Neural cell (in vitro differentiated cells): ENCODE measurements around the gene PPP1R18. TPM values are rescaled to one million over a fixed set of nuclear protein-coding genes. Genes with fewer than 3 reads are reported as not detected.

Experiments used
- H2AFZ ChIP-seq: fragments of 200-600, 300-800 bp; sonication (generic), shearing (Covaris generic); 2 replicates; pipeline ENCODE4 v1.6.0; 2014; ENCODE audit warnings: low read depth, mild to moderate bottlenecking, antibody characterized with exemption, low read length, moderate library complexity
- H3F3A ChIP-seq: fragments of 200-600 bp; shearing (Covaris generic); 2 replicates; pipeline ENCODE4 v1.6.1; 2016; ENCODE audit warnings: mild to moderate bottlenecking, moderate library complexity, mixed read lengths, antibody characterized with exemption, low read length; ENCODE audit not compliant: insufficient read depth, poor library complexity, severe bottlenecking
- H3K27ac ChIP-seq: fragments of 200-600, 300-800 bp; sonication (generic), shearing (Covaris generic); 2 replicates; pipeline ENCODE4 v1.5.1; 2014; ENCODE audit warnings: mild to moderate bottlenecking, low read length, moderate library complexity
- H3K27me3 ChIP-seq: fragments of 300-800, 200-600 bp; sonication (generic), shearing (Covaris generic); 2 replicates; pipeline ENCODE4 v1.6.0; 2014; ENCODE audit warnings: mild to moderate bottlenecking, low read depth, low read length, moderate library complexity; ENCODE audit not compliant: insufficient read depth
- H3K36me3 ChIP-seq: fragments of 300-800, 200-600 bp; sonication (generic), shearing (Covaris generic); 2 replicates; pipeline ENCODE4 v1.5.1; 2014; ENCODE audit warnings: mild to moderate bottlenecking, antibody characterized with exemption, low read length, moderate library complexity; ENCODE audit not compliant: insufficient read depth
- H3K4me2 ChIP-seq: fragments of 300-800, 200-600 bp; sonication (generic), shearing (Covaris generic); 2 replicates; pipeline ENCODE4 v1.6.0; 2014; ENCODE audit warnings: mild to moderate bottlenecking, low read length
- H3K4me3 ChIP-seq: fragments of 300-800, 200-600 bp; sonication (generic), shearing (Covaris generic); 2 replicates; pipeline ENCODE4 v1.5.1; 2014; ENCODE audit warnings: mild to moderate bottlenecking, low read length, moderate library complexity
- H3K79me2 ChIP-seq: fragments of 200-600 bp; shearing (Covaris generic); replicated peaks from 2 replicates; pipeline ENCODE4 v1.6.0; 2014; ENCODE audit warnings: mild to moderate bottlenecking, low read length, moderate library complexity; ENCODE audit not compliant: insufficient read depth
- H3K9ac ChIP-seq: fragments of 300-800, 200-600 bp; sonication (generic), shearing (Covaris generic); 2 replicates; pipeline ENCODE4 v1.6.1; 2016; ENCODE audit warnings: mild to moderate bottlenecking, low read length, mixed read lengths
- H3K9me2 ChIP-seq: fragments of 200-600 bp; shearing (Covaris generic); 2 replicates; pipeline ENCODE4 v1.6.1; 2016; ENCODE audit warnings: mild to moderate bottlenecking, low read length, mixed read lengths; ENCODE audit not compliant: insufficient read depth
- H3K9me3 ChIP-seq: fragments of 200-600, 300-800 bp; sonication (generic), shearing (Covaris generic); 2 replicates; pipeline ENCODE4 v1.6.1; 2016; ENCODE audit warnings: mild to moderate bottlenecking, mixed run types, low read length, moderate library complexity, mixed read lengths
- H4K20me1 ChIP-seq: fragments of 200-600 bp; shearing (Covaris generic); 2 replicates; pipeline ENCODE4 v1.6.1; 2016; ENCODE audit warnings: mild to moderate bottlenecking, mixed run types; ENCODE audit not compliant: insufficient read depth
- CTCF ChIP-seq: fragments of 450-650 bp; IDR thresholded peaks from 2 replicates; pipeline ENCODE4 v1.5.1; 2014; ENCODE audit warnings: antibody characterized with exemption, mild to moderate bottlenecking, moderate library complexity; ENCODE audit not compliant: poor library complexity, severe bottlenecking
- EP300 ChIP-seq: fragments of 450-650 bp; conservative IDR thresholded peaks from 2 replicates; pipeline ENCODE4 v1.6.1; 2014; ENCODE audit warnings: antibody characterized with exemption, mild to moderate bottlenecking, moderate library complexity; ENCODE audit not compliant: poor library complexity, severe bottlenecking
- EZH2 ChIP-seq: fragments of 200-600, 300-800 bp; shearing (Covaris generic), sonication (generic); IDR thresholded peaks from 2 replicates; pipeline ENCODE4 v1.6.1; 2014; ENCODE audit warnings: antibody characterized with exemption, low read length, borderline replicate concordance, mild to moderate bottlenecking; ENCODE audit not compliant: insufficient read depth, poor library complexity, severe bottlenecking
- MXI1 ChIP-seq: fragments of 450-650 bp; conservative IDR thresholded peaks from 2 replicates; pipeline ENCODE4 v1.6.1; 2014; ENCODE audit warnings: antibody characterized with exemption, mild to moderate bottlenecking; ENCODE audit not compliant: poor library complexity, severe bottlenecking
- POLR2AphosphoS5 ChIP-seq: IDR thresholded peaks from 2 replicates; pipeline ENCODE4 v1.6.1; 2012
- RAD21 ChIP-seq: fragments of 450-650 bp; conservative IDR thresholded peaks from 2 replicates; pipeline ENCODE4 v1.6.1; 2014; ENCODE audit warnings: antibody characterized with exemption, mild to moderate bottlenecking, moderate library complexity
- REST ChIP-seq: IDR thresholded peaks from 2 replicates; pipeline ENCODE4 v1.6.1; 2012; ENCODE audit warnings: borderline replicate concordance
- SMC3 ChIP-seq: fragments of 450-650 bp; conservative IDR thresholded peaks from 2 replicates; pipeline ENCODE4 v1.6.1; 2014; ENCODE audit warnings: antibody characterized with exemption, mild to moderate bottlenecking, moderate library complexity; ENCODE audit not compliant: poor library complexity
- TAF1 ChIP-seq: IDR thresholded peaks from 2 replicates; pipeline ENCODE4 v1.6.1; 2012; ENCODE audit warnings: low read depth
- polyA plus RNA-seq: library from polyadenylated mRNA; depleted of rRNA; stranded (reverse); fragments of >200 nt; gene quantifications from 2 replicates; pipeline ENCODE4 v1.2.3, GENCODE V29; 2014

Gene PPP1R18
- polyA plus RNA-seq, 1 donor from 2014 or later = 50.6 TPM

GRCh38 chr6:30672445-30673253, 13.8 kb downstream of the PPP1R18 start, which contains the start of gene DHX16:
TSS of gene DHX16 (minus strand) at chr6:30673006. CDS start at chr6:30672841, 165 bp downstream.
- no peaks in the 10 kb centered on the region for H3K9me3 ChIP-seq
- H3K27ac ChIP-seq = peak within 1 kb of the TSS; percentile 40
- H3K9ac ChIP-seq = peak within 1 kb of the TSS; percentile 80
- no peaks in the 10 kb centered on the region for H3F3A ChIP-seq
- H3K4me3 ChIP-seq = peak within 1 kb of the TSS; percentile 92
- no peaks in the 10 kb centered on the region for H3K36me3 ChIP-seq
- H3K4me2 ChIP-seq = peak within 1 kb of the TSS; percentile 46
- no peaks in the 10 kb centered on the region for H3K9me2 ChIP-seq
- TF ChIP-seq EP300 (no peak), CTCF (peak; percentile 81), REST (no peak), SMC3 (peak; percentile 59), RAD21 (peak; percentile 49), TAF1 (no peak), POLR2AphosphoS5 (peak; percentile 27), MXI1 (peak; percentile 88), EZH2 (no peak)
- H4K20me1 ChIP-seq = no peaks in the 10 kb centered on the region
- H2AFZ ChIP-seq = peak within 1 kb of the TSS; percentile 57
- peaks cover 8% of the 10 kb centered on the region for H3K79me2 ChIP-seq
- H3K27me3 ChIP-seq = no peaks in the 10 kb centered on the region

GRCh38 chr6:30670760-30671527, 15.5 kb downstream of the PPP1R18 start:
- H3K4me3 ChIP-seq = no peak overlapping the region
- H3K9me3 ChIP-seq = no peaks in the 10 kb centered on the region
- no peak overlapping the region for H3K4me2 ChIP-seq
- peaks cover 8% of the 10 kb centered on the region for H3K79me2 ChIP-seq
- H4K20me1 ChIP-seq = no peaks in the 10 kb centered on the region
- no peaks in the 10 kb centered on the region for H3K36me3 ChIP-seq
- H2AFZ ChIP-seq = no peak overlapping the region
- no peak overlapping the region for H3K27ac ChIP-seq
- H3K27me3 ChIP-seq = no peaks in the 10 kb centered on the region
- H3K9ac ChIP-seq = no peak overlapping the region
- no peaks in the 10 kb centered on the region for H3K9me2 ChIP-seq
- TF ChIP-seq EP300 (no peak), RAD21 (no peak), CTCF (peak; percentile 36), SMC3 (no peak), REST (no peak), EZH2 (no peak), MXI1 (no peak), POLR2AphosphoS5 (no peak), TAF1 (no peak)
- H3F3A ChIP-seq = no peaks in the 10 kb centered on the region
